H1 (cell line): ENCODE data around the gene PHOSPHO1. TPM values are rescaled to one million over a fixed set of nuclear protein-coding genes. Genes with fewer than 3 reads are reported as not detected.
A peak's percentile ranks its signal among the peaks of the same experiment; 100 is the strongest.
"Not testable (repeated sequence)": the region's sequence is repeated elsewhere in the genome, so short reads cannot be mapped to it uniquely, and the experiment has no call there.

ENCODE experiments used
- CTCF ChIA-PET: fragments of 300-600 bp; sonication (Branson Sonifier 250); formaldehyde crosslinking; loops from one replicate; lab custom pipeline; 2021; ENCODE audit not compliant: partially characterized antibody; lab: Charles Lee
- POLR2A ChIA-PET: fragments of 300-600 bp; sonication (Branson Sonifier 250); formaldehyde crosslinking; loops from one replicate; lab custom pipeline; 2021; ENCODE audit warnings: inconsistent platforms; ENCODE audit not compliant: partially characterized antibody; lab: Charles Lee
- DNase-seq, 2 experiments: peaks; one replicate each; pipeline versions ENCODE4 v3.0.0 to v3.0.0-alpha.2; 2010 to 2022; ENCODE audit warnings: low spot score in 2 of 2, low read depth in 1 of 2, mixed read lengths in 1 of 2
- FAIRE-seq: peaks from 2 replicates; lab custom pipeline; 2011; peaks lifted over from hg19 to GRCh38; lab: Jason Lieb, UNC
- H2AFZ ChIP-seq: 2 replicates; pipeline ENCODE4 v1.8.1; 2012; ENCODE audit warnings: low read length, inconsistent platforms
- H2AK5ac ChIP-seq: 2 replicates; pipeline ENCODE4 v1.6.1; 2013; ENCODE audit warnings: low read depth, low read length
- H2BK120ac ChIP-seq: replicated peaks from 2 replicates; pipeline ENCODE3; 2013; ENCODE audit warnings: low read depth, low read length, inconsistent platforms
- H2BK12ac ChIP-seq: 2 replicates; pipeline ENCODE4 v1.6.1; 2013; ENCODE audit warnings: low read depth, low read length
- H2BK15ac ChIP-seq: 2 replicates; pipeline ENCODE4 v1.6.1; 2013; ENCODE audit warnings: low read length
- H2BK20ac ChIP-seq: 2 replicates; pipeline ENCODE4 v1.6.1; 2013; ENCODE audit warnings: low read length
- H2BK5ac ChIP-seq: 2 replicates; pipeline ENCODE4 v1.6.1; 2013; ENCODE audit warnings: low read depth, low read length
- H3K14ac ChIP-seq: 2 replicates; pipeline ENCODE4 v1.6.1; 2013; ENCODE audit warnings: inconsistent platforms; ENCODE audit not compliant: insufficient read length
- H3K18ac ChIP-seq: 2 replicates; pipeline ENCODE4 v1.6.1; 2013; ENCODE audit warnings: low read length; ENCODE audit errors: extremely low read depth
- H3K23ac ChIP-seq: 2 replicates; pipeline ENCODE4 v1.6.1; 2013; ENCODE audit warnings: inconsistent platforms; ENCODE audit not compliant: insufficient read length
- H3K23me2 ChIP-seq: 2 replicates; pipeline ENCODE4 v1.6.1; 2013; ENCODE audit warnings: low read depth, low read length
- H3K27ac ChIP-seq: 2 replicates; pipeline ENCODE4 v1.6.1; 2011; ENCODE audit warnings: low read depth, low read length, inconsistent platforms
- H3K27me3 ChIP-seq, 4 experiments: replicated peaks in 1 of 4; 1 replicate in 1 of 4; 2 replicates in 3 of 4; pipeline versions ENCODE4 v1.6.1 to v1.8.1; 2011 to 2013; ENCODE audit warnings: low read length in 3 of 4, mild to moderate bottlenecking in 3 of 4, inconsistent platforms in 2 of 4, mixed read lengths in 2 of 4, moderate library complexity in 1 of 4; ENCODE audit not compliant: control insufficient read depth in 3 of 4, insufficient read depth in 3 of 4; ENCODE audit errors: extremely low read depth in 1 of 4
- H3K36me3 ChIP-seq, 4 experiments: 2 replicates each; pipeline versions ENCODE4 v1.6.1 to v1.8.1; 2011 to 2013; ENCODE audit warnings: mild to moderate bottlenecking in 4 of 4, low read length in 3 of 4, moderate library complexity in 2 of 4, control low read depth in 1 of 4, inconsistent platforms in 1 of 4; ENCODE audit not compliant: insufficient read depth in 4 of 4, control insufficient read depth in 2 of 4
- H3K4ac ChIP-seq: replicated peaks from 2 replicates; pipeline ENCODE3; 2013; ENCODE audit warnings: low read length, low read depth, mixed read lengths, inconsistent platforms; ENCODE audit not compliant: insufficient read length
- H3K4me1 ChIP-seq, 4 experiments: replicated peaks in 1 of 4; 1 replicate in 1 of 4; 2 replicates in 3 of 4; pipeline versions ENCODE4 v1.6.1 to v1.8.1; 2011 to 2013; ENCODE audit warnings: low read length in 3 of 4, inconsistent platforms in 2 of 4, mixed read lengths in 1 of 4; ENCODE audit not compliant: insufficient read depth in 4 of 4, control insufficient read depth in 3 of 4
- H3K4me2 ChIP-seq, 2 experiments: 2 replicates each; pipeline versions ENCODE4 v1.6.1 to v1.8.1; 2011 to 2013; ENCODE audit warnings: low read depth in 2 of 2, low read length in 2 of 2, control low read depth in 1 of 2, inconsistent platforms in 1 of 2, mild to moderate bottlenecking in 1 of 2; ENCODE audit not compliant: insufficient read depth in 1 of 2
- H3K4me3 ChIP-seq, 4 experiments: fragments of 200-600, 300-600 bp in 1 of 4; sonication (generic), shearing (Covaris generic), sonication (Bioruptor Twin) in 1 of 4; 2 replicates each; pipeline versions ENCODE4 v1.5.1 to v1.8.1; 2011 to 2016; ENCODE audit warnings: low read length in 4 of 4, low read depth in 3 of 4, control low read depth in 2 of 4, inconsistent platforms in 2 of 4, mild to moderate bottlenecking in 2 of 4, mixed read lengths in 1 of 4, moderate library complexity in 1 of 4; ENCODE audit not compliant: insufficient read depth in 2 of 4; ENCODE audit errors: extremely low read depth in 1 of 4
- H3K56ac ChIP-seq: replicated peaks from 2 replicates; pipeline ENCODE3; 2013; ENCODE audit warnings: low read depth, mild to moderate bottlenecking, mixed read lengths, low read length, inconsistent platforms; ENCODE audit not compliant: insufficient read length
- H3K79me1 ChIP-seq: 2 replicates; pipeline ENCODE4 v1.6.1; 2013; ENCODE audit warnings: low read depth, low read length, control low read depth
- H3K79me2 ChIP-seq, 2 experiments: 2 replicates each; pipeline versions ENCODE4 v1.6.1 to v1.8.1; 2012 to 2013; ENCODE audit warnings: low read length in 2 of 2, mild to moderate bottlenecking in 2 of 2, inconsistent platforms in 1 of 2; ENCODE audit not compliant: insufficient read depth in 2 of 2, control insufficient read depth in 1 of 2
- H3K9ac ChIP-seq, 4 experiments: replicated peaks in 1 of 4; 1 replicate in 1 of 4; 2 replicates in 3 of 4; pipeline versions ENCODE4 v1.6.1 to v1.8.1; 2011 to 2013; ENCODE audit warnings: low read depth in 3 of 4, low read length in 3 of 4, control low read depth in 2 of 4, mild to moderate bottlenecking in 2 of 4, moderate library complexity in 2 of 4, inconsistent platforms in 1 of 4; ENCODE audit errors: extremely low read depth in 1 of 4
- H3K9me3 ChIP-seq, 2 experiments: 2 replicates each; pipeline versions ENCODE4 v1.6.1 to v1.8.1; 2012 to 2013; ENCODE audit warnings: mild to moderate bottlenecking in 2 of 2, moderate library complexity in 2 of 2, control low read depth in 1 of 2, inconsistent platforms in 1 of 2, low read depth in 1 of 2, low read length in 1 of 2, mixed read lengths in 1 of 2; ENCODE audit not compliant: insufficient read depth in 2 of 2
- H4K20me1 ChIP-seq, 2 experiments: replicated peaks in 1 of 2; 2 replicates each; pipeline versions ENCODE3 to v1.8.1; 2011 to 2013; ENCODE audit warnings: inconsistent platforms in 2 of 2, low read length in 2 of 2, mild to moderate bottlenecking in 1 of 2; ENCODE audit not compliant: insufficient read depth in 2 of 2, control insufficient read depth in 1 of 2
- H4K5ac ChIP-seq: 2 replicates; pipeline ENCODE4 v1.6.1; 2013; ENCODE audit warnings: low read length, low read depth, mixed read lengths, inconsistent platforms; ENCODE audit not compliant: insufficient read length
- H4K8ac ChIP-seq: 2 replicates; pipeline ENCODE4 v1.8.0; 2013; ENCODE audit warnings: mild to moderate bottlenecking, moderate library complexity, low read length, inconsistent platforms; ENCODE audit not compliant: insufficient read depth; ENCODE audit errors: extremely low read depth
- H4K91ac ChIP-seq: replicated peaks from 2 replicates; pipeline ENCODE3; 2013; ENCODE audit warnings: low read length, mixed read lengths, inconsistent platforms; ENCODE audit not compliant: insufficient read length
- CTCF ChIP-seq, 3 experiments: IDR thresholded peaks; 1 replicate in 2 of 3; 2 replicates in 1 of 3; pipeline versions ENCODE4 v1.5.1 to v1.6.1; 2011; ENCODE audit warnings: low read length in 3 of 3, mild to moderate bottlenecking in 3 of 3, inconsistent platforms in 2 of 3, low read depth in 1 of 3, moderate library complexity in 1 of 3; ENCODE audit not compliant: insufficient read depth in 1 of 3; ENCODE audit errors: control extremely low read depth in 1 of 3
- RAD21 ChIP-seq, 2 experiments: IDR thresholded peaks in 1 of 2; conservative IDR thresholded peaks in 1 of 2; 2 replicates each; pipeline ENCODE4 v1.6.1; 2011; ENCODE audit warnings: low read depth in 2 of 2, low read length in 2 of 2, improper control_type of control experiment in 1 of 2, inconsistent platforms in 1 of 2, mild to moderate bottlenecking in 1 of 2, moderate library complexity in 1 of 2
- YY1 ChIP-seq: IDR thresholded peaks from 2 replicates; pipeline ENCODE4 v1.6.1; 2011; ENCODE audit warnings: low read depth, mild to moderate bottlenecking, low read length
- WGBS, 2 experiments: shearing (Covaris generic) in 1 of 2; methylation state at CpG; one replicate each; pipeline versions ENCODE4 v1.1.6 to v1.1.7; 2013 to 2015; ENCODE audit warnings: low lambda C conversion rate in 2 of 2, mixed read lengths in 2 of 2, inconsistent platforms in 1 of 2, low coverage in 1 of 2, missing lambda C conversion rate in 1 of 2; ENCODE audit not compliant: insufficient replicate concordance in 2 of 2, insufficient coverage in 1 of 2, insufficient read length in 1 of 2; ENCODE audit errors: extremely low coverage in 1 of 2, missing lambda C conversion rate in 1 of 2; 5-methylcytosine and 5-hydroxymethylcytosine counted together
- polyA plus RNA-seq, 7 experiments: library from polyadenylated mRNA; depleted of rRNA in 3 of 7; stranded (reverse) in 5 of 7; unstranded in 2 of 7; fragments of >200 nt in 5 of 7; fragments of 200-250 nt in 2 of 7; gene quantifications; 1 replicate in 5 of 7; 2 replicates in 1 of 7; 4 replicates in 1 of 7; pipeline versions ENCODE4 v1.2.1 to v1.2.3, GENCODE V29; 2011 to 2013; ENCODE audit warnings: missing spikeins in 2 of 7, mixed read lengths in 2 of 7
- total RNA-seq: library from RNA; stranded (reverse); fragmentation: NEBNext Ultra II Directional; extraction: Animal tissue kit (Norgen Biotek cat#: 25700); gene quantifications from 2 replicates; pipeline ENCODE4 v1.2.1, GENCODE V29; 2021

The PHOSPHO1 gene
- total and polyA plus RNA-seq, 2 of the 8 experiments (the other 6 are each of a cell fraction or from before 2014, with no cell fraction given), result 0.34 to 0.45 TPM

GRCh38 chr17:49261540-49261939, 31.0 kb upstream of the PHOSPHO1 start:
- H3K27ac ChIP-seq, POLR2A ChIA-PET, H2AK5ac ChIP-seq, H3K18ac ChIP-seq, H2BK120ac ChIP-seq, H3K79me1 ChIP-seq, H3K4me2 ChIP-seq, H4K91ac ChIP-seq, H3K4ac ChIP-seq, FAIRE-seq, H2BK15ac ChIP-seq, H4K8ac ChIP-seq, H4K5ac ChIP-seq, H3K56ac ChIP-seq, H3K23me2 ChIP-seq, DNase-seq, H3K4me1 ChIP-seq, H3K4me3 ChIP-seq, H3K36me3 ChIP-seq, H2BK5ac ChIP-seq, H3K23ac ChIP-seq, H2BK12ac ChIP-seq, H3K14ac ChIP-seq, H4K20me1 ChIP-seq, H3K9me3 ChIP-seq, H2AFZ ChIP-seq, H2BK20ac ChIP-seq, H3K79me2 ChIP-seq, H3K9ac ChIP-seq: not testable (repeated sequence)
- 73% methylated on average over 9 of the region's 9 CpGs; no CpG with 5 or more reads in 1 of the 2 experiments for WGBS, 2 experiments
- H3K27me3 ChIP-seq, result peaks cover 2 to 16% (median 13%) of the 10 kb centered on the region in 4 experiments; a peak in 6 of 7 replicates
- CTCF ChIA-PET, result interaction anchor here (0.8 to 3.5 kb wide), 6 partner anchors 15 to 549 kb away, joined by 3 to 11 read pairs (median 3); no protein-coding TSS in a partner anchor
- TF ChIP-seq YY1 (peak; percentile 84), RAD21 (IDR thresholded peaks at IDR 0.05 in 1 of 2, conservative IDR thresholded peaks at IDR 0.05 in 1 of 2; ENCODE audit: low read depth in 2 of 2, low read length in 2 of 2) (0 out of 4 replicates have a peak, but pooled peaks of 1 of the 2 experiments have one; percentile 2), CTCF (IDR thresholded peaks at IDR 0.05; ENCODE audit: control extremely low read depth in 1 of 3, insufficient read depth in 1 of 3, low read depth in 1 of 3, low read length in 3 of 3) (peak in 2 of 3 experiments; percentile 4 to 18; a peak in 1 of 4 replicates)
